ENCODE results near the gene ALK.
"Not testable (repeated sequence)": the region's sequence is repeated elsewhere in the genome, so short reads cannot be mapped to it uniquely, and the experiment has no call there.

DNA sequence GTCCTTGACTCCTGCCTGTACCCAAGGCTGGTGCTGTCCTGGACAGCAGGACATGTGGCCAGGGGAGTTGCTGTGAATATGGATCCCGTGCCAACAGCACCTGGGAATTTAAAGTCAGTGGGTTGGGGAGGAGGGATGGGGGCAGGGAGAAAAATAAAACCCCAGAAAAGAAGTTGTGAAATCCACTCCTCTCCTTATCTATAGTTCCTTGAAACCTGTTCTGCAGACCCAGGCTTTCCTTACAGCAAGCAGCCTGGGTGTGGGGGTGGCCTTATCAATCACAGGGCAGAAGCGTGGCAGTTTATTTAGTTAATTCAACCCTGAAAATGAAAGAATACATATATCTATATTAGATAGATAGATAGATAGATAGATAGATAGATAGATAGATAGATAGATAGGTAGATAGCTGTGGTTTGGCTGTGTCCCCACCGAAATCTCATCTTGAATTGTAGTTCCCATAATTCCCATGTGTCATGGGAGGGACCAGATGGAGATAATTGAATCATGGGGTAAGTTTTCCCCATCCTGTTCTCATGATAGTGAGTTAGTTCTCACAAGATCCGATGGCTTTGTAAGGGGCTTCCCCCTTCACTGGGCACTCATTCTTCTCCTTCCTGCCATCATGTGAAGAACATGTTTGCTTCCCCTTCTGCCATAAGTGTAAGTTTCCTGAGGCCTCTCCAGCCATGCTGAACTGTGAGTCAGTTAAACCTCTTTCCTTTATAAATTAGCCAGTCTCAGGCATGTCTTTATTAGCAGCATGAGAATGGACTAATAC is 667.7 kb downstream of the ALK start:
- not testable (repeated sequence) for TF ChIP-seq CHD2 (IDR thresholded peaks at IDR 0.05; ENCODE audit: low read length, partially characterized antibody); CTCF (IDR thresholded peaks at IDR 0.05); CEBPB (IDR thresholded peaks at IDR 0.05); RFX5 (IDR thresholded peaks at IDR 0.05); POLR2A (IDR thresholded peaks at IDR 0.05; ENCODE audit: low read length); BCL3 (IDR thresholded peaks at IDR 0.05); EP300 (IDR thresholded peaks at IDR 0.05); RAD21 (conservative IDR thresholded peaks at IDR 0.05 in 1 of 2, IDR thresholded peaks at IDR 0.05 in 1 of 2); ELK1 (IDR thresholded peaks at IDR 0.05; ENCODE audit: low read depth, low read length); MAX (IDR thresholded peaks at IDR 0.05); HMGXB4 (CRISPR knock-in tag; IDR thresholded peaks at IDR 0.05; ENCODE audit: borderline replicate concordance); FOSL2 (IDR thresholded peaks at IDR 0.05); FOSL2 (CRISPR knock-in tag; IDR thresholded peaks at IDR 0.05); KDM1A (IDR thresholded peaks at IDR 0.05; ENCODE audit: low read depth)

Measured in A549 (cell line).